NCI-H510A (cell line): ENCODE results near the gene ACTRT1.

Experiments used
- DNase-seq: peaks from one replicate; lab custom pipeline; 2025; lab: John Stamatoyannopoulos, UW

ACTRT1 gene

GRCh38 chrX:128052303-128052702 is at the start of gene ACTRT1:
TSS of gene ACTRT1 (minus strand) at chrX:128052403. CDS start at chrX:128052206, 197 bp downstream.
- no peak for DNase-seq

GRCh38 chrX:128078545-128078944 is 26.3 kb upstream of the ACTRT1 start:
- no peak for DNase-seq

- no peak for DNase-seq
These were observed 5.2 kb upstream of the ACTRT1 start for GRCh38 chrX:128057421-128057820.

- DNase-seq: no peak
These were observed 677 bp downstream of the ACTRT1 start for GRCh38 chrX:128051526-128051925.

- no peak for DNase-seq
These were observed 16.9 kb downstream of the ACTRT1 start for GRCh38 chrX:128035318-128035717.

GRCh38 chrX:128021566-128021965 is 30.6 kb downstream of the ACTRT1 start:
- no peak for DNase-seq

GRCh38 chrX:128020701-128021100 is 31.5 kb downstream of the ACTRT1 start:
- no peak for DNase-seq

GRCh38 chrX:128019218-128019617 is 33.0 kb downstream of the ACTRT1 start:
- no peak for DNase-seq

GRCh38 chrX:128012015-128012414 is 40.2 kb downstream of the ACTRT1 start:
- no peak for DNase-seq

GRCh38 chrX:128007882-128008281 is 44.3 kb downstream of the ACTRT1 start:
- no peak for DNase-seq
